Neutrophil (primary cell): ENCODE results near the gene CHMP2A.

Experiments used
- H3K27ac ChIP-seq: fragments of 200-600 bp; sonication (generic); 2 replicates; pipeline ENCODE4 v1.5.1; 2016; ENCODE audit warnings: mild to moderate bottlenecking, moderate library complexity
- H3K27me3 ChIP-seq: fragments of 200-600 bp; sonication (generic); 2 replicates; pipeline ENCODE4 v1.6.0; 2016; ENCODE audit warnings: mild to moderate bottlenecking
- H3K36me3 ChIP-seq: fragments of 200-600 bp; sonication (generic); 2 replicates; pipeline ENCODE4 v1.5.1; 2017
- H3K4me1 ChIP-seq, 2 experiments: fragments of 200-600 bp in 1 of 2; sonication (generic) in 1 of 2; 1 replicate in 1 of 2; 2 replicates in 1 of 2; pipeline versions ENCODE4 v1.5.1 to v1.6.1; 2013 to 2016; ENCODE audit warnings: low read depth in 1 of 2, low read length in 1 of 2, mild to moderate bottlenecking in 1 of 2, moderate library complexity in 1 of 2; ENCODE audit not compliant: control insufficient read depth in 1 of 2, insufficient read depth in 1 of 2
- H3K4me3 ChIP-seq, 2 experiments: fragments of 200-600 bp in 1 of 2; sonication (generic) in 1 of 2; 1 replicate in 1 of 2; 2 replicates in 1 of 2; pipeline ENCODE4 v1.5.1; 2013 to 2016; ENCODE audit warnings: low read depth in 1 of 2, low read length in 1 of 2, mild to moderate bottlenecking in 1 of 2, moderate library complexity in 1 of 2
- H3K9me3 ChIP-seq: fragments of 200-600 bp; sonication (generic); 2 replicates; pipeline ENCODE4 v1.5.1; 2016
- TF ChIP-seq, protein P1 (sequence below): fragments of 200-600 bp; sonication (generic); IDR thresholded peaks from 2 replicates; pipeline ENCODE4 v1.5.1; 2016; ENCODE audit warnings: antibody characterized with exemption

Gene CHMP2A

DNA sequence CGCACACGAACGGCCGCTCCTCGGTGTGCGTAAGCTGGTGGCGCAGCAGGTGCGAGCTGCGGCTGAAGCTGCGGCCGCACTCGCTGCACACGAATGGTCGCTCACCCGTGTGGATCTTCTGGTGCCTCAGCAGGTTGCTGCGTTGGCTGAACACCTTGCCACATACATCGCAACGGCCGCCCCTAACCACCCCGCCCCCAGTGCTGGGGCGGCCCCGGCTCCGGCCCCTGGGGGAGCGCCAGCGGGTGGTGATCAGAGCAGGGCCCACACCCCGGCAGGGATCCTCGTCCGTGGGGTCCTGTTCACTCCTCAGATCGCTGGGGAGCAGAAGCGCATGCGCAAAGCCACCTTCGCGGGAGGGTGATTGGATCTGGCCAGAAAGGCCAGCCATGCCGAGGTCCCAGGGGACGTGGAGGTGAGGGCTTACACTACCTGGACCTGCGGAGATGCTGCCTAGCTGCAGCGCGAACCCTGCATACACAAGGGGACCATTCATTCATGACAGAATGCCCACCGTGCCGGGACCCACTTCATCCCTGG lies 8.2 kb upstream of the CHMP2A start:
- peak overlapping the region; percentile 27 to 52 for H3K4me3 ChIP-seq
- peak overlapping the region; percentile 54 for H3K27ac ChIP-seq
- H3K36me3 ChIP-seq, result peaks cover 14% of the 10 kb centered on the region
- no peaks in the 10 kb centered on the region for H3K9me3 ChIP-seq
- peaks cover 28 to 32% of the 10 kb centered on the region in 2 experiments for H3K4me1 ChIP-seq
- H3K27me3 ChIP-seq, result peaks cover 43% of the 10 kb centered on the region
- TF ChIP-seq, protein P1, sequence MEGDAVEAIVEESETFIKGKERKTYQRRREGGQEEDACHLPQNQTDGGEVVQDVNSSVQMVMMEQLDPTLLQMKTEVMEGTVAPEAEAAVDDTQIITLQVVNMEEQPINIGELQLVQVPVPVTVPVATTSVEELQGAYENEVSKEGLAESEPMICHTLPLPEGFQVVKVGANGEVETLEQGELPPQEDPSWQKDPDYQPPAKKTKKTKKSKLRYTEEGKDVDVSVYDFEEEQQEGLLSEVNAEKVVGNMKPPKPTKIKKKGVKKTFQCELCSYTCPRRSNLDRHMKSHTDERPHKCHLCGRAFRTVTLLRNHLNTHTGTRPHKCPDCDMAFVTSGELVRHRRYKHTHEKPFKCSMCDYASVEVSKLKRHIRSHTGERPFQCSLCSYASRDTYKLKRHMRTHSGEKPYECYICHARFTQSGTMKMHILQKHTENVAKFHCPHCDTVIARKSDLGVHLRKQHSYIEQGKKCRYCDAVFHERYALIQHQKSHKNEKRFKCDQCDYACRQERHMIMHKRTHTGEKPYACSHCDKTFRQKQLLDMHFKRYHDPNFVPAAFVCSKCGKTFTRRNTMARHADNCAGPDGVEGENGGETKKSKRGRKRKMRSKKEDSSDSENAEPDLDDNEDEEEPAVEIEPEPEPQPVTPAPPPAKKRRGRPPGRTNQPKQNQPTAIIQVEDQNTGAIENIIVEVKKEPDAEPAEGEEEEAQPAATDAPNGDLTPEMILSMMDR, result no peak

DNA sequence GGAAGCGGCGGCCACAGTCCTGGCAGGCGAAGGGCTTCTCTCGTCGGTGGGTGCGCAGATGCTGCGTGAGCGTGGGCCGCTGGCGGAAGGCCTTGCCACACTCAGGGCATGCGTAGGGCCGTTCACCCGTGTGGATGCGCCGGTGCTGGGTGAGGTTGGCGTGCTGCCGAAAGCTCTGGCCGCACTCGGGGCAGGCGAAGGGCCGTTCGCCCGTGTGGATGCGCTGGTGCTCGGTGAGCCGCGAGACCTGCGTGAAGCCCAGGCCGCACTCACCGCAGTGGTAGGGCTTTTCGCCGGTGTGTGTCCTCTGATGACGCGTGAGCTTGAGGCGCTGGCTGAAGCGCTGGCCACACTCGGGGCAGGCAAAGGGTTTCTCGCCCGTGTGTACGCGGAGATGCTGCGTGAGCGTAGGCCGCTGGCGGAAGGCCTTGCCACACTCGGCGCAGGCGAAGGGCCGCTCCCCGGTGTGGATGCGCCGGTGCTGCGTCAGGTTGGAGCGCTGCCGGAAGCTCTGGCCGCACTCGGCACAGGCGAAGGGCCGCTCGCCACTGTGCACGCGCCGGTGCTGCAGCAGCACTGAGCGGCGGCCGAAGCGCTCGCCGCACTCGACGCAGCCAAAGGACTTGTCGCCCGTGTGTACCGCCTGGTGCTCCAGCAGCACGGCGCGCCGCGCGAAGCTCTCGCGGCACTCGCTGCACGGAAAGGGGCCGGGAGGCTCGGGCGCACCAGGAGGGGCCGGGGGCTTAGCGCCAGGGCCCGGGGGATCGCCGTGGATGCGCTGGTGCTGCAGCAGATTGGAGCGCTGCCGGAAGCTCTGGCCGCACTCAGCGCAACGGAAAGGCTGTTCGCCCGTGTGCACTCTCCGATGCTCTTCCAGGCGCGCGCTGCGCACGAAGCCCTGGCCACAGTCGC lies 7.5 kb upstream of the CHMP2A start:
- Histone ChIP-seq H3K27ac (peak overlapping the region; percentile 54), H3K36me3 (peaks cover 13% of the 10 kb centered on the region), H3K9me3 (no peaks in the 10 kb centered on the region)

DNA sequence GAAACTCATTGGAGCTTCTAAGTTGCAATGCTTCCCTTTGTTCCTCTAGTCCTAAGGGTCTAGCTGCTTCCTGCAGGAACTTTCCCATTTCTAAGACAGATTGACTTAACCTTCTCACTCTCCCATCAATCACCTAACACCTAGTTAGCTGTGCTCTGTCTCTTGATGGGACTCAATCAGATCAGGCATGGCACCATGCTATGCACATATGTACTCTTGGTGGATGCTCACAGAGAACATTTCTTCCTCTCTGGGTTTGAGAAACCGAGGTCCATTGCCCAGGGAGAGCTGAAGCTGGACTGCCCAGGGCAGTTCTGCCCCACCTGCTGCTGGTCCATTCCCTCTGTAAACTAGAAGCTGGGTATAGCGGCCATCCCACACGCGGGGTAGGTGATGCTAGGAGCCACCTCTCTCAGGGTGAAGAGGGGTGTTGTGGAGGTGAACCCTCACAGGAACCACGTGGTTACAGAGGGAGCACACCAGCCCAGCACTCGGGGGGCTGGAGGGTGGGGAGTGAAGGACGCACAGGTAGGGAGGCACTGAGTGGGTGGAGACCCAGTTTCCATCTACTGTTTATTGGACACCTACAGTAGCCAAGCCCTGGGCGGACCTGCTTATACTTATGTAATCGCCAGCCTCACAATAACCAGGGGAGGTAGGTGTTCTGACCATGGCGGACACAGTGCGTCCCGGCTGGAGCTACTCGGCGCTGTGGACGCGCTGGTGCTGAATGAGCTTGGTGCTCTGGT lies 6.6 kb upstream of the CHMP2A start:
- H3K4me3 ChIP-seq, result no peak overlapping the region
- peaks cover 43% of the 10 kb centered on the region for H3K27me3 ChIP-seq
- no peaks in the 10 kb centered on the region for H3K9me3 ChIP-seq
- H3K4me1 ChIP-seq, result peaks cover 41 to 47% of the 10 kb centered on the region in 2 experiments
- H3K27ac ChIP-seq, result no peak overlapping the region
- peaks cover 13% of the 10 kb centered on the region for H3K36me3 ChIP-seq
- TF ChIP-seq, protein P1, result no peak

More for the DNA sequence above, 7.5 kb upstream of the CHMP2A start:
- TF ChIP-seq, protein P1, result no peak
- H3K4me1 ChIP-seq, result peaks cover 33 to 39% of the 10 kb centered on the region in 2 experiments
- peak overlapping the region; percentile 27 to 52 for H3K4me3 ChIP-seq
- H3K27me3 ChIP-seq, result peaks cover 43% of the 10 kb centered on the region

DNA sequence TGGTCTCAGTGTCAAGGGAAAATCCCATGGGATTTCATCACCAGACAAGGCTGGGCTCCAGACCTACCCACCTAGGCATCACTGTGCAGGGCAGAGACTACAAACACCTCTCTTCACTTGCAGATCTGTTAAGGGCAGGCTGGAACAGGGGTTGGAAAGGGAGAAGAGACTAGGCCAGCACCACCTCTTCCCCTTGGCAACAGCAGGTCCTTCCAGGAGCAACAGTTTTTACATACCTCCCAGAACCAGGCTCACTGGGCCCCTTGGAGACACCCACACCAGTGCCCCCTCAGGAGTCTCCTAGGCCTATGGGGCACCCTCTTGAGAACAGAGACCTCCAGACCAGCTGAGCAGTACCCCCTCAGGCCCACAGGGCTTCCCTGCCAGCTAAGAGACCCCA lies 6.0 kb upstream of the CHMP2A start:
- peaks cover 43% of the 10 kb centered on the region for H3K27me3 ChIP-seq
- TF ChIP-seq, protein P1, result no peak
- no peak overlapping the region for H3K4me3 ChIP-seq
- H3K27ac ChIP-seq, result peak overlapping the region; percentile 100
- peaks cover 13% of the 10 kb centered on the region for H3K36me3 ChIP-seq
- peaks cover 46 to 52% of the 10 kb centered on the region in 2 experiments for H3K4me1 ChIP-seq
- no peaks in the 10 kb centered on the region for H3K9me3 ChIP-seq

DNA sequence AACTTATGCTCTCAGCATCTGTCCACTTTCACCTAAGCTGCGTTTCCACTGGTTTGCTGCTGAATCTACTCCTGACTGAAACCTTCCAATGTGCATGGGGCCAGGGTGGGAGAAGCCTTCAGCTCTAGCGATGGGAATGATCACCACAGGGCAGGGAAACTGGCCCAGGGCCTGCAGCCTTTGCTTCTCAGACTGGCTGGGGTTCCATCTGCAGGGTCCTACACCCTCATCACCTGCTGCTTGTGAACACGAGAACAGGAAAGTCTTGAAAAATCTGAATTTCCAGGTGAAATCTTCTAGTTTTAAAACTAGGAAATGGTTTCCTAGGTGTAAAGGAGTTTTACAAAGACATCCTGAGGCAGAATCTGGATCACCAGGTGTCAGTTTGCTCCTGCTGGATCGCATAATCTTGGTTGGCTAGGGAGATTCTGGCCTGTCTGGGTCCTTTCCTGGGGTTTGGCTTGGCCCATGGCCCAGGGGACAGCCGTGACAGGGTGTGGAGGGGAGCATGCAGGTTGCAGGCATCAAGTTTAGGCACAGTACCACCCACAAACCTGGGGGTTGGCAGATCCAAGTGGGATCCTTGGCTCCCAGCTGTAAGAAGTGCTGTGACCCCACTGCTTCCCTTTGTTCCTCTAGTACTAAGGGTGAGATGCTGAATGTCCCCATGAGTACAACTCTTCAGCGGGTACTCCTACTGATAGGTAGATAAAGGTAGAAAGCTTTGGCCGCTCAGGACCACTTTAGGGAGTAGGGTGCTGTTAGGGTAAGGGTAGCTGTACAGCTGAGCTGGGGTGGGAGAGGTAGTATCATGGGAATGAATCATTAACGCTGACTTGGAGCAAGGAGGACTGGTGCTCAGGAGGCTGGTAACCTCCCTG lies 5.3 kb upstream of the CHMP2A start:
- H3K27me3 ChIP-seq, result peaks cover 43% of the 10 kb centered on the region
- TF ChIP-seq, protein P1, result no peak
- peaks cover 50 to 57% of the 10 kb centered on the region in 2 experiments for H3K4me1 ChIP-seq
- peaks cover 19% of the 10 kb centered on the region for H3K36me3 ChIP-seq
- peak overlapping the region; percentile 67 to 91 for H3K4me3 ChIP-seq
- peak overlapping the region; percentile 100 for H3K27ac ChIP-seq
- no peaks in the 10 kb centered on the region for H3K9me3 ChIP-seq
